Measurements from ENCODE around the gene FMO5. TPM values are rescaled to one million over a fixed set of nuclear protein-coding genes. Genes with fewer than 3 reads are reported as not detected.

FMO5 gene
- total and polyA plus RNA-seq, 2 experiments from 2014 or later, result 0.73 to 0.84 TPM

Other genes with a start within 250 kb of the FMO5 start
- 27.3 and 32.2 TPM in 2 replicates for gene PRKAB2, start 52.9 kb downstream of the FMO5 start, total RNA-seq (2014; rRNA removed; shearing (Covaris generic))
- gene PRKAB2, start 52.9 kb downstream of the FMO5 start, polyA plus RNA-seq (2016; fragmentation: Nextera tagmentation; extraction: Ambion mirVana), result 14.3 and 15.9 TPM in 2 replicates
- 43.9 and 51.6 TPM in 2 replicates for gene CHD1L, start 17.3 kb upstream of the FMO5 start, total RNA-seq (2014; rRNA removed; shearing (Covaris generic))
- gene CHD1L, start 17.3 kb upstream of the FMO5 start, polyA plus RNA-seq (2016; fragmentation: Nextera tagmentation; extraction: Ambion mirVana), result 25.4 and 29.8 TPM in 2 replicates

Data from GM23338 (cell line).